Stimulated activated CD4-positive, alpha-beta T cell treated with anti-CD3 and anti-CD28 coated beads, Interleukin-1b, Interleukin-23, amount 100 ng/mL, for 1 hour (primary cell): Measurements from ENCODE around the gene MS4A6A.
"Not testable (repeated sequence)": the region's sequence is repeated elsewhere in the genome, so short reads cannot be mapped to it uniquely, and the experiment has no call there.

ENCODE experiments used
- DNase-seq, 2 donors: peaks; one replicate each; pipeline ENCODE4 v3.0.0-alpha.2; 2020; ENCODE audit warnings: low read depth in 2 of 2

Gene MS4A6A

GRCh38 chr11:60183591-60184205 lies 815 bp upstream of the MS4A6A start:
- DNase-seq: no peak

GRCh38 chr11:60175860-60176275 lies 7.0 kb downstream of the MS4A6A start:
- no peak for DNase-seq

GRCh38 chr11:60172011-60172410 lies 10.9 kb downstream of the MS4A6A start:
- no peak for DNase-seq

- no peak for DNase-seq
Measured at GRCh38 chr11:60170566-60170965, 12.3 kb downstream of the MS4A6A start.

- DNase-seq: no peak
Measured at GRCh38 chr11:60169264-60169915, 13.5 kb downstream of the MS4A6A start.

- no peak for DNase-seq
Measured at GRCh38 chr11:60168306-60168705, 14.6 kb downstream of the MS4A6A start.

GRCh38 chr11:60165951-60166350 lies 16.9 kb downstream of the MS4A6A start:
- no peak for DNase-seq

- no peak for DNase-seq
Measured at GRCh38 chr11:60165538-60165937, 17.3 kb downstream of the MS4A6A start.

- no peak for DNase-seq
Measured at GRCh38 chr11:60164550-60165075, 18.3 kb downstream of the MS4A6A start.

- DNase-seq: no peak
Measured at GRCh38 chr11:60161766-60162165, 21.1 kb downstream of the MS4A6A start.

- no peak for DNase-seq
Measured at GRCh38 chr11:60161107-60161506, 21.8 kb downstream of the MS4A6A start.

- no peak for DNase-seq
Measured at GRCh38 chr11:60159868-60160267, 23.0 kb downstream of the MS4A6A start.

GRCh38 chr11:60159284-60159683 lies 23.6 kb downstream of the MS4A6A start:
- DNase-seq: no peak

- DNase-seq: no peak
Measured at GRCh38 chr11:60158636-60159035, 24.2 kb downstream of the MS4A6A start.

GRCh38 chr11:60155931-60156330 lies 27.0 kb downstream of the MS4A6A start:
- no peak for DNase-seq

GRCh38 chr11:60152727-60153126 lies 30.2 kb downstream of the MS4A6A start:
- not testable (repeated sequence) for DNase-seq

- DNase-seq: no peak
Measured at GRCh38 chr11:60150279-60150678, 32.6 kb downstream of the MS4A6A start.

GRCh38 chr11:60145677-60146076 lies 37.2 kb downstream of the MS4A6A start:
- no peak for DNase-seq

- no peak for DNase-seq
Measured at GRCh38 chr11:60143768-60144167, 39.1 kb downstream of the MS4A6A start.

GRCh38 chr11:60133917-60134316 lies 49.0 kb downstream of the MS4A6A start:
- no peak for DNase-seq

GRCh38 chr11:60131912-60132311 lies 51.0 kb downstream of the MS4A6A start:
- DNase-seq: no peak

GRCh38 chr11:60130496-60130895 lies 52.4 kb downstream of the MS4A6A start:
- no peak for DNase-seq

GRCh38 chr11:60129853-60130252 lies 53.0 kb downstream of the MS4A6A start:
- no peak for DNase-seq
